K562 (cell line): ENCODE measurements around the gene RDH13. TPM values are rescaled to one million over a fixed set of nuclear protein-coding genes. Genes with fewer than 3 reads are reported as not detected.

Experiments
- ARNT ChIP-seq, 2 experiments: fragments of 450-650 bp; IDR thresholded peaks; 2 replicates each; pipeline ENCODE4 v1.6.1; 2016; ENCODE audit warnings: mild to moderate bottlenecking in 1 of 2
- KDM4B ChIP-seq, 2 experiments: fragments of 450-650 bp in 1 of 2; sonication (generic) in 1 of 2; IDR thresholded peaks; 2 replicates each; pipeline ENCODE4 v1.6.1; 2016 to 2017; ENCODE audit warnings: borderline replicate concordance in 2 of 2, antibody characterized with exemption in 1 of 2, low read depth in 1 of 2, mild to moderate bottlenecking in 1 of 2
- PHB2 ChIP-seq: fragments of 450-650 bp; IDR thresholded peaks from 2 replicates; pipeline ENCODE4 v1.6.1; 2017; ENCODE audit warnings: low read depth
- RAD51 ChIP-seq: fragments of 450-650 bp; IDR thresholded peaks from 2 replicates; pipeline ENCODE4 v1.7.1; 2016; ENCODE audit warnings: low read depth, mild to moderate bottlenecking, borderline replicate concordance
- RBBP5 ChIP-seq: fragments of 200-600 bp; sonication (generic); IDR thresholded peaks from 2 replicates; pipeline ENCODE4 v1.6.1; 2012; ENCODE audit warnings: borderline replicate concordance, mild to moderate bottlenecking, low read length, control low read depth, inconsistent platforms; ENCODE audit not compliant: insufficient read depth, poor library complexity, severe bottlenecking
- RBM22 ChIP-seq: fragments of 200-400 bp; formaldehyde crosslinking; IDR thresholded peaks from 2 replicates; pipeline ENCODE4 v1.6.1; 2018; ENCODE audit warnings: low read length, low read depth; ENCODE audit not compliant: poor library complexity, severe bottlenecking
- ZBTB7A ChIP-seq: IDR thresholded peaks from 2 replicates; pipeline ENCODE4 v1.6.1; 2011; ENCODE audit warnings: low read depth, mild to moderate bottlenecking, low read length, moderate library complexity, borderline replicate concordance; ENCODE audit not compliant: control insufficient read depth
- polyA plus RNA-seq, 8 experiments: library from polyadenylated mRNA; depleted of rRNA in 4 of 8; stranded (reverse) in 5 of 8; unstranded in 3 of 8; fragments of >200 nt; fragmentation: Nextera tagmentation in 2 of 8; fragmentation: Illumina TruSeq in 1 of 8; extraction: Ambion mirVana in 2 of 8; extraction: Trizol in 1 of 8; gene quantifications; 2 replicates each; pipeline versions ENCODE4 v1.2.1 to v1.2.3, GENCODE V29; 2011 to 2014; ENCODE audit warnings: inconsistent platforms in 1 of 8, missing spikeins in 1 of 8
- total RNA-seq, 7 experiments: library from RNA; depleted of rRNA in 6 of 7; stranded (reverse); fragments of >200 nt in 6 of 7; fragmentation: Illumina TruSeq in 2 of 7; extraction: Trizol in 2 of 7; gene quantifications; 2 replicates each; pipeline versions ENCODE4 v1.2.1 to v1.2.3, GENCODE V29; 2011 to 2021; ENCODE audit warnings: low replicate concordance in 1 of 7
- TF ChIP-seq, protein P1 (sequence below), 3 experiments: fragments of 200-800 bp in 1 of 3; fragments of 250-450 bp in 1 of 3; fragments of 450-650 bp in 1 of 3; sonication (Bioruptor Pico) in 1 of 3; sonication (Bioruptor generic) in 1 of 3; formaldehyde crosslinking in 1 of 3; IDR thresholded peaks; 2 replicates each; pipeline versions ENCODE4 v1.6.1 to v1.8.0; 2016 to 2022; ENCODE audit warnings: mild to moderate bottlenecking in 2 of 3, missing genetic modification characterization in 2 of 3, missing compliant biosample characterization in 1 of 3, moderate library complexity in 1 of 3
- TF ChIP-seq, protein P2 (sequence below): sonication (generic); formaldehyde crosslinking; IDR thresholded peaks from 2 replicates; pipeline ENCODE4 v1.8.0; 2023; ENCODE audit warnings: mild to moderate bottlenecking, missing genetic modification reagents
- TF ChIP-seq, protein P3 (sequence below), 2 experiments: fragments of 200-800 bp in 1 of 2; sonication (Bioruptor generic) in 1 of 2; sonication (generic) in 1 of 2; formaldehyde crosslinking in 1 of 2; IDR thresholded peaks in 1 of 2; conservative IDR thresholded peaks in 1 of 2; 2 replicates each; pipeline versions ENCODE4 v1.5.0 to v1.6.1; 2016 to 2020; ENCODE audit warnings: missing compliant biosample characterization in 1 of 2, missing genetic modification characterization in 1 of 2, missing genetic modification reagents in 1 of 2
- TF ChIP-seq, protein P4 (sequence below): sonication (generic); formaldehyde crosslinking; IDR thresholded peaks from 2 replicates; pipeline ENCODE4 v1.8.0; 2022; ENCODE audit warnings: mild to moderate bottlenecking, low read depth, missing genetic modification reagents
- TF ChIP-seq, protein P5 (sequence below), 2 experiments: fragments of 450-650 bp; conservative IDR thresholded peaks; 2 replicates each; pipeline ENCODE4 v1.6.1; 2017; ENCODE audit warnings: mild to moderate bottlenecking in 2 of 2, moderate library complexity in 2 of 2

Gene RDH13
- total and polyA plus RNA-seq, 9 of the 15 experiments (the other 6 are each of a cell fraction or from before 2014, with no cell fraction given) = 7.5 to 70.3 (median 39.5) TPM

DNA sequence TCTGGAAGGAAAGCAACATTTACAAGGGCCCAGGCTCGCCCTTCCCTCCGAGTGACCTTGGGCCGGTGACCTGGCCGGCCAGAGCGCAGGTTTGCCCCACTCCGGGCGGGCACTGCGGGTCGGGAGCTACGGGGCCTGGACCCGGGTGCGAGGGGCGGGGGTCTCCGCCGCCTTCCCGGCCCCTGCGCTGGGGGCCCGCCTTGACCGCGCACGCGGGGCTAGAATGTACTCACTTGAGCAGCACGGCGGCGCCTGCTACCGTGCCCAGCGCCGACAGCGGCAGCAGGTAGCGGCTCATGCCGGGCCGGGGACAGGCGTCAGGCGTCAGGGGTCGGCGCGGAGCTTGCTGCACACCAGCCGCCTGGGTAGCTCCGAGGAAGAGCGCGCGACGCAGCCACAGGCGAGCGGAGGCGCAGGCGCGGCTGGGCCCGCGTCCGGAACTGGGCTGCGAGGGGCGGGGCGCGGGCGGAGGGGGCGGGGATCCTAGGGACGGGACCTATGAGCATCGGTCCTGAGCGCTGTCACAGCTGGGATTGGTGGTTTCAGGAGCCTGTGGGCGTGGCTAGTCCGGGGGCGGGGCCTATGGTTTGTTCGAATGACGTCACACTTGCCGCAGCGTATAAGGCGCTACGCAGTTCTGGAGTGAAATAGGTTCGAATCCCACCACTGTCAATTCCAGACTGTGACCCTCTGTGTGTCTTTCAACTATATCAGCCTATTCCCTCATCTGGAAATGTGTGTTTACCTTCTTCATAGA, at the start of gene RDH13 (continued):
- TF ChIP-seq, protein P1, sequence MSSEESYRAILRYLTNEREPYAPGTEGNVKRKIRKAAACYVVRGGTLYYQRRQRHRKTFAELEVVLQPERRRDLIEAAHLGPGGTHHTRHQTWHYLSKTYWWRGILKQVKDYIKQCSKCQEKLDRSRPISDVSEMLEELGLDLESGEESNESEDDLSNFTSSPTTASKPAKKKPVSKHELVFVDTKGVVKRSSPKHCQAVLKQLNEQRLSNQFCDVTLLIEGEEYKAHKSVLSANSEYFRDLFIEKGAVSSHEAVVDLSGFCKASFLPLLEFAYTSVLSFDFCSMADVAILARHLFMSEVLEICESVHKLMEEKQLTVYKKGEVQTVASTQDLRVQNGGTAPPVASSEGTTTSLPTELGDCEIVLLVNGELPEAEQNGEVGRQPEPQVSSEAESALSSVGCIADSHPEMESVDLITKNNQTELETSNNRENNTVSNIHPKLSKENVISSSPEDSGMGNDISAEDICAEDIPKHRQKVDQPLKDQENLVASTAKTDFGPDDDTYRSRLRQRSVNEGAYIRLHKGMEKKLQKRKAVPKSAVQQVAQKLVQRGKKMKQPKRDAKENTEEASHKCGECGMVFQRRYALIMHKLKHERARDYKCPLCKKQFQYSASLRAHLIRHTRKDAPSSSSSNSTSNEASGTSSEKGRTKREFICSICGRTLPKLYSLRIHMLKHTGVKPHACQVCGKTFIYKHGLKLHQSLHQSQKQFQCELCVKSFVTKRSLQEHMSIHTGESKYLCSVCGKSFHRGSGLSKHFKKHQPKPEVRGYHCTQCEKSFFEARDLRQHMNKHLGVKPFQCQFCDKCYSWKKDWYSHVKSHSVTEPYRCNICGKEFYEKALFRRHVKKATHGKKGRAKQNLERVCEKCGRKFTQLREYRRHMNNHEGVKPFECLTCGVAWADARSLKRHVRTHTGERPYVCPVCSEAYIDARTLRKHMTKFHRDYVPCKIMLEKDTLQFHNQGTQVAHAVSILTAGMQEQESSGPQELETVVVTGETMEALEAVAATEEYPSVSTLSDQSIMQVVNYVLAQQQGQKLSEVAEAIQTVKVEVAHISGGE (CRISPR knock-in tag; IDR thresholded peaks at IDR 0.05) = peak in 1 of 3 experiments; percentile 56; a peak in 1 of 6 replicates
- TF ChIP-seq ARNT (IDR thresholded peaks at IDR 0.05) = 0 out of 4 replicates have a peak, but pooled peaks of 1 of the 2 experiments have one; percentile 48
- TF ChIP-seq, protein P2, sequence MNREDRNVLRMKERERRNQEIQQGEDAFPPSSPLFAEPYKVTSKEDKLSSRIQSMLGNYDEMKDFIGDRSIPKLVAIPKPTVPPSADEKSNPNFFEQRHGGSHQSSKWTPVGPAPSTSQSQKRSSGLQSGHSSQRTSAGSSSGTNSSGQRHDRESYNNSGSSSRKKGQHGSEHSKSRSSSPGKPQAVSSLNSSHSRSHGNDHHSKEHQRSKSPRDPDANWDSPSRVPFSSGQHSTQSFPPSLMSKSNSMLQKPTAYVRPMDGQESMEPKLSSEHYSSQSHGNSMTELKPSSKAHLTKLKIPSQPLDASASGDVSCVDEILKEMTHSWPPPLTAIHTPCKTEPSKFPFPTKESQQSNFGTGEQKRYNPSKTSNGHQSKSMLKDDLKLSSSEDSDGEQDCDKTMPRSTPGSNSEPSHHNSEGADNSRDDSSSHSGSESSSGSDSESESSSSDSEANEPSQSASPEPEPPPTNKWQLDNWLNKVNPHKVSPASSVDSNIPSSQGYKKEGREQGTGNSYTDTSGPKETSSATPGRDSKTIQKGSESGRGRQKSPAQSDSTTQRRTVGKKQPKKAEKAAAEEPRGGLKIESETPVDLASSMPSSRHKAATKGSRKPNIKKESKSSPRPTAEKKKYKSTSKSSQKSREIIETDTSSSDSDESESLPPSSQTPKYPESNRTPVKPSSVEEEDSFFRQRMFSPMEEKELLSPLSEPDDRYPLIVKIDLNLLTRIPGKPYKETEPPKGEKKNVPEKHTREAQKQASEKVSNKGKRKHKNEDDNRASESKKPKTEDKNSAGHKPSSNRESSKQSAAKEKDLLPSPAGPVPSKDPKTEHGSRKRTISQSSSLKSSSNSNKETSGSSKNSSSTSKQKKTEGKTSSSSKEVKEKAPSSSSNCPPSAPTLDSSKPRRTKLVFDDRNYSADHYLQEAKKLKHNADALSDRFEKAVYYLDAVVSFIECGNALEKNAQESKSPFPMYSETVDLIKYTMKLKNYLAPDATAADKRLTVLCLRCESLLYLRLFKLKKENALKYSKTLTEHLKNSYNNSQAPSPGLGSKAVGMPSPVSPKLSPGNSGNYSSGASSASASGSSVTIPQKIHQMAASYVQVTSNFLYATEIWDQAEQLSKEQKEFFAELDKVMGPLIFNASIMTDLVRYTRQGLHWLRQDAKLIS (CRISPR knock-in tag) = no peak
- TF ChIP-seq, protein P3, sequence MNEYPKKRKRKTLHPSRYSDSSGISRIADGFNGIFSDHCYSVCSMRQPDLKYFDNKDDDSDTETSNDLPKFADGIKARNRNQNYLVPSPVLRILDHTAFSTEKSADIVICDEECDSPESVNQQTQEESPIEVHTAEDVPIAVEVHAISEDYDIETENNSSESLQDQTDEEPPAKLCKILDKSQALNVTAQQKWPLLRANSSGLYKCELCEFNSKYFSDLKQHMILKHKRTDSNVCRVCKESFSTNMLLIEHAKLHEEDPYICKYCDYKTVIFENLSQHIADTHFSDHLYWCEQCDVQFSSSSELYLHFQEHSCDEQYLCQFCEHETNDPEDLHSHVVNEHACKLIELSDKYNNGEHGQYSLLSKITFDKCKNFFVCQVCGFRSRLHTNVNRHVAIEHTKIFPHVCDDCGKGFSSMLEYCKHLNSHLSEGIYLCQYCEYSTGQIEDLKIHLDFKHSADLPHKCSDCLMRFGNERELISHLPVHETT (CRISPR knock-in tag; conservative IDR thresholded peaks at IDR 0.05 in 1 of 2, IDR thresholded peaks at IDR 0.05 in 1 of 2) = no peak
- no peak for TF ChIP-seq PHB2
- TF ChIP-seq, protein P4, sequence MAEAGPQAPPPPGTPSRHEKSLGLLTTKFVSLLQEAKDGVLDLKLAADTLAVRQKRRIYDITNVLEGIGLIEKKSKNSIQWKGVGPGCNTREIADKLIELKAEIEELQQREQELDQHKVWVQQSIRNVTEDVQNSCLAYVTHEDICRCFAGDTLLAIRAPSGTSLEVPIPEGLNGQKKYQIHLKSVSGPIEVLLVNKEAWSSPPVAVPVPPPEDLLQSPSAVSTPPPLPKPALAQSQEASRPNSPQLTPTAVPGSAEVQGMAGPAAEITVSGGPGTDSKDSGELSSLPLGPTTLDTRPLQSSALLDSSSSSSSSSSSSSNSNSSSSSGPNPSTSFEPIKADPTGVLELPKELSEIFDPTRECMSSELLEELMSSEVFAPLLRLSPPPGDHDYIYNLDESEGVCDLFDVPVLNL (CRISPR knock-in tag) = no peak
- peak; percentile 39; the same call in 1 of the 2 replicates for TF ChIP-seq ZBTB7A
- TF ChIP-seq, protein P5, sequence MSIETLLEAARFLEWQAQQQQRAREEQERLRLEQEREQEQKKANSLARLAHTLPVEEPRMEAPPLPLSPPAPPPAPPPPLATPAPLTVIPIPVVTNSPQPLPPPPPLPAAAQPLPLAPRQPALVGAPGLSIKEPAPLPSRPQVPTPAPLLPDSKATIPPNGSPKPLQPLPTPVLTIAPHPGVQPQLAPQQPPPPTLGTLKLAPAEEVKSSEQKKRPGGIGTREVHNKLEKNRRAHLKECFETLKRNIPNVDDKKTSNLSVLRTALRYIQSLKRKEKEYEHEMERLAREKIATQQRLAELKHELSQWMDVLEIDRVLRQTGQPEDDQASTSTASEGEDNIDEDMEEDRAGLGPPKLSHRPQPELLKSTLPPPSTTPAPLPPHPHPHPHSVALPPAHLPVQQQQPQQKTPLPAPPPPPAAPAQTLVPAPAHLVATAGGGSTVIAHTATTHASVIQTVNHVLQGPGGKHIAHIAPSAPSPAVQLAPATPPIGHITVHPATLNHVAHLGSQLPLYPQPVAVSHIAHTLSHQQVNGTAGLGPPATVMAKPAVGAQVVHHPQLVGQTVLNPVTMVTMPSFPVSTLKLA (conservative IDR thresholded peaks at IDR 0.05) = peak; percentile 17 to 64; a peak in 1 of 4 replicates
- peak; percentile 71 for TF ChIP-seq RBM22
- TF ChIP-seq RBBP5 = peak; percentile 67
- TF ChIP-seq KDM4B (IDR thresholded peaks at IDR 0.05; ENCODE audit: borderline replicate concordance in 2 of 2, low read depth in 1 of 2) = no peak
- TF ChIP-seq RAD51 = no peak
